HepG2 (cell line): Measurements from ENCODE around the gene SLC25A1. TPM values are rescaled to one million over a fixed set of nuclear protein-coding genes. Genes with fewer than 3 reads are reported as not detected.

Experiments used
- ADNP ChIP-seq: sonication (generic); formaldehyde crosslinking; IDR thresholded peaks from 2 replicates; pipeline ENCODE4 v1.4.0; 2020; ENCODE audit warnings: missing genetic modification reagents
- BRD4 ChIP-seq: sonication (generic); formaldehyde crosslinking; IDR thresholded peaks from 2 replicates; pipeline ENCODE4 v1.4.0; 2020; ENCODE audit warnings: missing genetic modification reagents
- CHCHD3 ChIP-seq: sonication (generic); formaldehyde crosslinking; IDR thresholded peaks from 2 replicates; pipeline ENCODE4 v1.8.0; 2022; ENCODE audit warnings: mild to moderate bottlenecking, missing genetic modification reagents, moderate library complexity
- HMG20A ChIP-seq: IDR thresholded peaks from 2 replicates; pipeline ENCODE4 v1.6.1; 2016; ENCODE audit warnings: borderline replicate concordance
- HNRNPL ChIP-seq: fragments of 200-400 bp; formaldehyde crosslinking; IDR thresholded peaks from 2 replicates; pipeline ENCODE4 v1.6.1; 2017; ENCODE audit warnings: mild to moderate bottlenecking, low read depth, low read length
- HNRNPUL1 ChIP-seq: fragments of 200-400 bp; formaldehyde crosslinking; IDR thresholded peaks from 2 replicates; pipeline ENCODE4 v1.6.1; 2017; ENCODE audit warnings: low read depth, mild to moderate bottlenecking, low read length, moderate library complexity
- KDM2A ChIP-seq: sonication (generic); formaldehyde crosslinking; IDR thresholded peaks from 2 replicates; pipeline ENCODE4 v1.4.0; 2020; ENCODE audit warnings: low read depth, missing genetic modification reagents, borderline replicate concordance
- MAFK ChIP-seq, 2 experiments: IDR thresholded peaks in 1 of 2; conservative IDR thresholded peaks in 1 of 2; 2 replicates each; pipeline ENCODE4 v1.6.1; 2011; ENCODE audit warnings: improper control_type of control experiment in 2 of 2, low read length in 2 of 2
- MTF1 ChIP-seq: sonication (generic); formaldehyde crosslinking; IDR thresholded peaks from 2 replicates; pipeline ENCODE4 v1.5.0; 2020; ENCODE audit warnings: missing genetic modification reagents
- PCBP2 ChIP-seq: fragments of 200-400 bp; formaldehyde crosslinking; optimal IDR thresholded peaks from 2 replicates; pipeline ENCODE3; 2018; ENCODE audit warnings: low read length, low read depth; ENCODE audit not compliant: poor library complexity, severe bottlenecking
- POLR2AphosphoS2 ChIP-seq: IDR thresholded peaks from 2 replicates; pipeline ENCODE4 v1.6.1; 2011; ENCODE audit warnings: low read depth, low read length, improper control_type of control experiment
- RBFOX2 ChIP-seq: fragments of 200-400 bp; formaldehyde crosslinking; IDR thresholded peaks from 2 replicates; pipeline ENCODE4 v1.6.1; 2017; ENCODE audit warnings: low read depth, mild to moderate bottlenecking, low read length
- REL ChIP-seq: sonication (generic); formaldehyde crosslinking; conservative IDR thresholded peaks from 2 replicates; pipeline ENCODE4 v1.8.0; 2022; ENCODE audit warnings: mild to moderate bottlenecking, missing genetic modification reagents, moderate library complexity
- RNF2 ChIP-seq: fragments of 450-650 bp; conservative IDR thresholded peaks from 2 replicates; pipeline ENCODE4 v1.6.1; 2016; ENCODE audit warnings: low read depth
- SMARCE1 ChIP-seq: fragments of 450-650 bp; IDR thresholded peaks from 2 replicates; pipeline ENCODE4 v1.6.1; 2017; ENCODE audit warnings: borderline replicate concordance
- ZNF251 ChIP-seq: sonication (generic); formaldehyde crosslinking; IDR thresholded peaks from 2 replicates; pipeline ENCODE4 v1.9.0; 2021; ENCODE audit warnings: mild to moderate bottlenecking, missing genetic modification reagents
- ZNF263 ChIP-seq: sonication (generic); formaldehyde crosslinking; IDR thresholded peaks from 2 replicates; pipeline ENCODE4 v1.4.0; 2020; ENCODE audit warnings: missing genetic modification reagents
- ZNF496 ChIP-seq: sonication (generic); formaldehyde crosslinking; IDR thresholded peaks from 2 replicates; pipeline ENCODE4 v1.8.1; 2023; ENCODE audit warnings: mild to moderate bottlenecking, moderate library complexity, missing genetic modification reagents; ENCODE audit not compliant: insufficient replicate concordance
- ZNF530 ChIP-seq: sonication (generic); formaldehyde crosslinking; IDR thresholded peaks from 2 replicates; pipeline ENCODE4 v1.5.0; 2020; ENCODE audit warnings: low read depth, mild to moderate bottlenecking, missing genetic modification reagents
- ZNF567 ChIP-seq: sonication (generic); formaldehyde crosslinking; IDR thresholded peaks from 2 replicates; pipeline ENCODE4 v1.8.1; 2023; ENCODE audit warnings: mild to moderate bottlenecking, missing genetic modification reagents, borderline replicate concordance
- ZNF570 ChIP-seq: sonication (generic); formaldehyde crosslinking; IDR thresholded peaks from 2 replicates; pipeline ENCODE4 v1.4.0; 2020; ENCODE audit warnings: mild to moderate bottlenecking, missing genetic modification reagents, borderline replicate concordance
- ZNF572 ChIP-seq: sonication (generic); formaldehyde crosslinking; IDR thresholded peaks from 2 replicates; pipeline ENCODE4 v1.5.1; 2020; ENCODE audit warnings: mild to moderate bottlenecking, missing genetic modification reagents
- ZNF598 ChIP-seq: sonication (generic); formaldehyde crosslinking; IDR thresholded peaks from 2 replicates; pipeline ENCODE4 v1.5.1; 2020; ENCODE audit warnings: mild to moderate bottlenecking, missing genetic modification reagents, borderline replicate concordance
- ZNF670 ChIP-seq: sonication (generic); formaldehyde crosslinking; IDR thresholded peaks from 2 replicates; pipeline ENCODE4 v1.8.0; 2022; ENCODE audit warnings: mild to moderate bottlenecking, missing genetic modification reagents, borderline replicate concordance
- ZNF749 ChIP-seq: sonication (generic); formaldehyde crosslinking; IDR thresholded peaks from 2 replicates; pipeline ENCODE4 v1.8.0; 2022; ENCODE audit warnings: mild to moderate bottlenecking, missing genetic modification reagents, moderate library complexity, borderline replicate concordance
- polyA plus RNA-seq, 8 experiments: library from polyadenylated mRNA; depleted of rRNA in 3 of 8; stranded (reverse) in 7 of 8; unstranded in 1 of 8; fragments of >200 nt; fragmentation: Illumina TruSeq in 4 of 8; extraction: Trizol in 4 of 8; gene quantifications; 2 replicates each; pipeline versions ENCODE4 v1.2.1 to v1.2.3, GENCODE V29; 2011 to 2016; ENCODE audit warnings: low read depth in 4 of 8, missing spikeins in 1 of 8, mixed read lengths in 1 of 8; ENCODE audit not compliant: insufficient read depth in 1 of 8
- total RNA-seq, 5 experiments: library from RNA; depleted of rRNA; stranded (reverse); fragments of >200 nt; fragmentation: Illumina TruSeq; extraction: Trizol; gene quantifications; 2 replicates each; pipeline ENCODE4 v1.2.3, GENCODE V29; 2016; ENCODE audit warnings: low read depth in 1 of 5
- TF ChIP-seq, protein P1 (sequence below): sonication (generic); formaldehyde crosslinking; IDR thresholded peaks from 2 replicates; pipeline ENCODE4 v1.4.0; 2020; ENCODE audit warnings: missing genetic modification reagents, borderline replicate concordance
- TF ChIP-seq, protein P2 (sequence below): sonication (generic); formaldehyde crosslinking; IDR thresholded peaks from 2 replicates; pipeline ENCODE4 v1.8.1; 2023; ENCODE audit warnings: mild to moderate bottlenecking, missing genetic modification reagents

SLC25A1 gene
- total and polyA plus RNA-seq, 2 of the 13 experiments (the other 11 are each of a cell fraction or from before 2014, with no cell fraction given): 49.4 to 161 TPM

DNA sequence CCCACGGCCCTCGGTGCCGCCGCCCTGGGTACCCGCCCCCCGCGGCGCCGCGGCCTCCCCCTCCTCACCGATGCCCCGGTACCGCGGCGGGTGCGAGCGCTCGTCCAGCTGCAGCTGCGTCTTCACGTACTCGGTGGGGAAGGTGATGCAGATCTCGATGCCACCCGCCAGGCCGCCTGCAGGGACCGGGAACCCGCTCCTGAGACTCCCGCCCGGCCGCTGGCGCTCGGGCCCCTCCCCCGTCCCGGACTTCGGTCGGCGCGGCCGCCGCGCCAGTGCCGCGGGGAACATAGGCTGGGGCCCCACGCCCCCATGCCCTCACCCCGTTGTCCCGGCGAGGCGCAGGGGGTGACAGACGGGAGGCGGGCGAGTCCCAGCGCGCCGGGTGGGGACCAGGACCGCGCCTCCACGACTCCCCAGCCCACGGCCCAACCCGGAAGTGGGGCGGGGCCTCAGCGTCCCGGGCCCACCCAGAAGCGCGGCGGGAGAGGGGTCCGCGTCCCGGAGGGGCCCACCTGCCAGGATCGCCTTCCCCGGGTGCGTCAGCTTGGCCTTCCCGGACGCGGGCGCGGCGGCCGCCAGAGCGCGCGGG lies 375 bp downstream of the SLC25A1 start (continued):
- TF ChIP-seq ZNF263 (no peak), HNRNPUL1 (no peak), ZNF567 (CRISPR knock-in tag) (no peak), PCBP2 (no peak), ZNF251 (no peak), BRD4 (CRISPR knock-in tag) (no peak), ZNF670 (CRISPR knock-in tag) (no peak), KDM2A (no peak; the same call in none of the 2 replicates), MAFK (conservative IDR thresholded peaks at IDR 0.05 in 1 of 2, IDR thresholded peaks at IDR 0.05 in 1 of 2; ENCODE audit: low read length in 2 of 2) (no peak), HMG20A (no peak), REL (CRISPR knock-in tag) (peak; percentile 74), CHCHD3 (CRISPR knock-in tag) (peak; percentile 15; the same call in 1 of the 2 replicates), RNF2 (0 out of 2 replicates have a peak, but pooled peaks have one; percentile 24), POLR2AphosphoS2 (no peak), HNRNPL (no peak), ZNF496 (CRISPR knock-in tag) (no peak), MTF1 (CRISPR knock-in tag) (no peak), ZNF749 (CRISPR knock-in tag) (0 out of 2 replicates have a peak, but pooled peaks have one; percentile 15), SMARCE1 (no peak), ZNF530 (CRISPR knock-in tag) (no peak), RBFOX2 (peak; percentile 69), ZNF598 (no peak), ZNF572 (CRISPR knock-in tag) (no peak), ZNF570 (CRISPR knock-in tag) (no peak), ADNP (CRISPR knock-in tag) (no peak)
- TF ChIP-seq, protein P1, sequence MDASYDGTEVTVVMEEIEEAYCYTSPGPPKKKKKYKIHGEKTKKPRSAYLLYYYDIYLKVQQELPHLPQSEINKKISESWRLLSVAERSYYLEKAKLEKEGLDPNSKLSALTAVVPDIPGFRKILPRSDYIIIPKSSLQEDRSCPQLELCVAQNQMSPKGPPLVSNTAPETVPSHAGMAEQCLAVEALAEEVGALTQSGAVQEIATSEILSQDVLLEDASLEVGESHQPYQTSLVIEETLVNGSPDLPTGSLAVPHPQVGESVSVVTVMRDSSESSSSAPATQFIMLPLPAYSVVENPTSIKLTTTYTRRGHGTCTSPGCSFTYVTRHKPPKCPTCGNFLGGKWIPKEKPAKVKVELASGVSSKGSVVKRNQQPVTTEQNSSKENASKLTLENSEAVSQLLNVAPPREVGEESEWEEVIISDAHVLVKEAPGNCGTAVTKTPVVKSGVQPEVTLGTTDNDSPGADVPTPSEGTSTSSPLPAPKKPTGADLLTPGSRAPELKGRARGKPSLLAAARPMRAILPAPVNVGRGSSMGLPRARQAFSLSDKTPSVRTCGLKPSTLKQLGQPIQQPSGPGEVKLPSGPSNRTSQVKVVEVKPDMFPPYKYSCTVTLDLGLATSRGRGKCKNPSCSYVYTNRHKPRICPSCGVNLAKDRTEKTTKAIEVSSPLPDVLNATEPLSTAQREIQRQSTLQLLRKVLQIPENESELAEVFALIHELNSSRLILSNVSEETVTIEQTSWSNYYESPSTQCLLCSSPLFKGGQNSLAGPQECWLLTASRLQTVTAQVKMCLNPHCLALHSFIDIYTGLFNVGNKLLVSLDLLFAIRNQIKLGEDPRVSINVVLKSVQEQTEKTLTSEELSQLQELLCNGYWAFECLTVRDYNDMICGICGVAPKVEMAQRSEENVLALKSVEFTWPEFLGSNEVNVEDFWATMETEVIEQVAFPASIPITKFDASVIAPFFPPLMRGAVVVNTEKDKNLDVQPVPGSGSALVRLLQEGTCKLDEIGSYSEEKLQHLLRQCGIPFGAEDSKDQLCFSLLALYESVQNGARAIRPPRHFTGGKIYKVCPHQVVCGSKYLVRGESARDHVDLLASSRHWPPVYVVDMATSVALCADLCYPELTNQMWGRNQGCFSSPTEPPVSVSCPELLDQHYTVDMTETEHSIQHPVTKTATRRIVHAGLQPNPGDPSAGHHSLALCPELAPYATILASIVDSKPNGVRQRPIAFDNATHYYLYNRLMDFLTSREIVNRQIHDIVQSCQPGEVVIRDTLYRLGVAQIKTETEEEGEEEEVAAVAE: no peak
- TF ChIP-seq, protein P2, sequence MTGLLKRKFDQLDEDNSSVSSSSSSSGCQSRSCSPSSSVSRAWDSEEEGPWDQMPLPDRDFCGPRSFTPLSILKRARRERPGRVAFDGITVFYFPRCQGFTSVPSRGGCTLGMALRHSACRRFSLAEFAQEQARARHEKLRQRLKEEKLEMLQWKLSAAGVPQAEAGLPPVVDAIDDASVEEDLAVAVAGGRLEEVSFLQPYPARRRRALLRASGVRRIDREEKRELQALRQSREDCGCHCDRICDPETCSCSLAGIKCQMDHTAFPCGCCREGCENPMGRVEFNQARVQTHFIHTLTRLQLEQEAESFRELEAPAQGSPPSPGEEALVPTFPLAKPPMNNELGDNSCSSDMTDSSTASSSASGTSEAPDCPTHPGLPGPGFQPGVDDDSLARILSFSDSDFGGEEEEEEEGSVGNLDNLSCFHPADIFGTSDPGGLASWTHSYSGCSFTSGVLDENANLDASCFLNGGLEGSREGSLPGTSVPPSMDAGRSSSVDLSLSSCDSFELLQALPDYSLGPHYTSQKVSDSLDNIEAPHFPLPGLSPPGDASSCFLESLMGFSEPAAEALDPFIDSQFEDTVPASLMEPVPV (CRISPR knock-in tag): no peak
